DMS153 treated with DMSO at 0.1 percent for 48 hours (cell line): ENCODE measurements around the gene RIPK3.
A peak's percentile ranks its signal among the peaks of the same experiment; 100 is the strongest.
"Not testable (repeated sequence)": the region's sequence is repeated elsewhere in the genome, so short reads cannot be mapped to it uniquely, and the experiment has no call there.

Source experiments
- DNase-seq: peaks from one replicate; lab custom pipeline; 2025; ENCODE audit not compliant: unreplicated experiment; lab: John Stamatoyannopoulos, UW

Gene RIPK3

DNA sequence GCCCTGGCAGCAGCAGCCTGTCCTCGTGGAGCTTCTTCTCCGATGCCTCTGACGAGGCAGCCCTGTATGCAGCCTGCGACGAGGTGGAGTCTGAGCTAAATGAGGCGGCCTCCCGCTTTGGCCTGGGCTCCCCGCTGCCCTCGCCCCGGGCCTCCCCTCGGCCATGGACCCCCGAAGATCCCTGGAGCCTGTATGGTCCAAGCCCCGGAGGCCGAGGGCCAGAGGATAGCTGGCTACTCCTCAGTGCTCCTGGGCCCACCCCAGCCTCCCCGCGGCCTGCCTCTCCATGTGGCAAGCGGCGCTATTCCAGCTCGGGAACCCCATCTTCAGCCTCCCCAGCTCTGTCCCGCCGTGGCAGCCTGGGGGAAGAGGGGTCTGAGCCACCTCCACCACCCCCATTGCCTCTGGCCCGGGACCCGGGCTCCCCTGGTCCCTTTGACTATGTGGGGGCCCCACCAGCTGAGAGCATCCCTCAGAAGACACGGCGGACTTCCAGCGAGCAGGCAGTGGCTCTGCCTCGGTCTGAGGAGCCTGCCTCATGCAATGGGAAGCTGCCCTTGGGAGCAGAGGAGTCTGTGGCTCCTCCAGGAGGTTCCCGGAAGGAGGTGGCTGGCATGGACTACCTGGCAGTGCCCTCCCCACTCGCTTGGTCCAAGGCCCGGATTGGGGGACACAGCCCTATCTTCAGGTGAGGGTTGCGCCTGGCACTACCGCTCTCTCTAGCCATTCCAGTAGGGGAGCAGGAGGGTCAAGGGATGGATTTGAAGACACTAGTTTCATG is 30.3 kb upstream of the RIPK3 start:
- no peak for DNase-seq

DNA sequence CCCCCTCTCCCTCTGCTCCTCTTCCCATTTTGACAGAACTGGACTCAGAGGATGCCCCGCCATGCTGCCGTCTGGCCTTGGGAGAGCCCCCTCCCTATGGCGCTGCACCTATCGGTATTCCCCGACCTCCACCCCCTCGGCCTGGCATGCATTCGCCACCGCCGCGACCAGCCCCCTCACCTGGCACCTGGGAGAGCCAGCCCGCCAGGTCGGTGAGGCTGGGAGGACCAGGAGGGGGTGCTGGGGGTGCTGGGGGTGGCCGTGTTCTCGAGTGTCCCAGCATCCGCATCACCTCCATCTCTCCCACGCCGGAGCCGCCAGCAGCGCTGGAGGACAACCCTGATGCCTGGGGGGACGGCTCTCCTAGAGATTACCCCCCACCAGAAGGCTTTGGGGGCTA is 29.7 kb upstream of the RIPK3 start:
- DNase-seq = no peak

DNA sequence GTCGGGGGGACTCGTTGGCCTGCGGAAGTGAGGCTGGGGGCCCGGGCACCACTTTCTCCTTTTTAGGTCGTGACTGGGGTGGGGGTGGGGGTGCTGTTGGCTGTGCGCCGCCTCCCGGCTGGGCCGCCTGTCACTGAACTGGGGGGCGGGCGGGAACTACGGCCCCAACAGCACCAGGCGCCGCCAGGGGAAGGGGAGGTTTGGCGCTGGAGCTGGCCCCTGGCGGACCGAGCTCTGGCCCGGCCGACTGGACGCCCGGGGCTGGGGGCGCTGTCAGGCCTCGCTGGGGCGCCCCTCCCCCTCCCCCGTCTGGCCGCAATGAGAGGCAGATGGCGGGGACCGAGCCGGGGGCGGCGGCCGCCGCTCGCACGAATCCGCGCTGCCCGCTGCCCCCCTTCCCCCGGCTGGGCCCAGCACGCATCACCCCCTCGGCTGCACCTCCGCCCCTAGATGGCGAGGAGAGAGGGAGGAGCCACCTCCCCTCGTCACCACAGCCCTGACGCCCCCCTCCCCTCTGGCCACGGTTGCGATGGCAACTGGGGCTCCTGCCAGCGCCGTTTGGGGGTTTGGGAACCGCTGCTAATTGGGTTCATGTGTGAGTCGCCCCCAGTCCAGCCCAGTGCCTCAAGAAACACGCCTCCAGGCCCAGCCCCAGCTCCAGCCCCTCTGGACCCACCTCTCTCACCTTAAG is 28.9 kb upstream of the RIPK3 start:
- DNase-seq = no peak

DNA sequence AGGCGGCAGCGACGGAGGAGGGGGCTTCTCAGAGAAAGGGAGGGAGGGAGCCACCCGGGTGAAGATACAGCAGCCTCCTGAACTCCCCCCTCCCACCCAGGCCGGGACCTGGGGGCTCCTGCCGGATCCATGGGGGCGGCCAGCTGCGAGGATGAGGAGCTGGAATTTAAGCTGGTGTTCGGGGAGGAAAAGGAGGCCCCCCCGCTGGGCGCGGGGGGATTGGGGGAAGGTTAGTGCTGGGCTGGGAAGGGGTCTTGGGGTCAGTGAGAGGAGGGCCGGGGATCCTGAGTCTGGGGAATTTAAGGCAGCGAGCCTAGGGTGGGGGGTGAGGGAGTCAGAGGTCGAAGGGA is 28.4 kb upstream of the RIPK3 start:
- DNase-seq = no peak

DNA sequence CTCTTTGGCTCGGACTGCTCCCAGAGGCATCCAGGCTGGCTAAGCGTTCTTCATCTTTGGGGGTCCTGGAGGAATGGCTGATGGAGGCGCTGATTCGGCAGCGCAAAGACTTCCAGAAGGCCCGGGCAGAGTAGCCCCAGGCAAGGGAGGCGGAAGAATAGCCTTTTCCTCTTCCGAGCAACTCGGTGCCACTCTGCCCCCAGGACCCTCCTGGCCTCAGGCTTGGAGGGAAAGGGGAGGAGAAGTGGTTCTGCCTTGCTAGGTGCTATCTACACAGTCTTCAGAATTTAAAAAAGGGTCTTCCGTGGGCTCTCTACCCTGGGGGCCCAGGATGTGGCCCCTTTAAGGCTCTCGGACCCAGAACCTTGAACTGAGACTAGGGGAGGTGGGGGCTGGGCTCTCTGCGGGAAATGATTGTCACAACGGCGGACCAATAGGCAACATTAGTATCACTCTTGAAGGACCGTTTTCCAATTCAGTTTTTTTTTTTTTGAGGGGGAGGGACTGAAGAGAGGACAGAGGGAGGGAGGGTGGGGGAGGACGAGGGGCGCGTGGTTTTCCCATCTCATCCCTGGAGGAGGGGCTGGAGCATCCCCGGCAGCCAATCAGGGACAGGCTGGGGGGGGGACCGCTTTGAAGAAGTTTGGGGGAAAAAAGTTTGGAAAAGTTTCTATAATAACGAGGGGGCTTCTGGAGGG is 27.9 kb upstream of the RIPK3 start, which contains the start of gene NFATC4:
NFATC4 (plus strand) TSS at position 671 of the 698 bp plus-strand sequence. CDS start 157 bp downstream, outside the sequence.
- DNase-seq = peak; percentile 83

DNA sequence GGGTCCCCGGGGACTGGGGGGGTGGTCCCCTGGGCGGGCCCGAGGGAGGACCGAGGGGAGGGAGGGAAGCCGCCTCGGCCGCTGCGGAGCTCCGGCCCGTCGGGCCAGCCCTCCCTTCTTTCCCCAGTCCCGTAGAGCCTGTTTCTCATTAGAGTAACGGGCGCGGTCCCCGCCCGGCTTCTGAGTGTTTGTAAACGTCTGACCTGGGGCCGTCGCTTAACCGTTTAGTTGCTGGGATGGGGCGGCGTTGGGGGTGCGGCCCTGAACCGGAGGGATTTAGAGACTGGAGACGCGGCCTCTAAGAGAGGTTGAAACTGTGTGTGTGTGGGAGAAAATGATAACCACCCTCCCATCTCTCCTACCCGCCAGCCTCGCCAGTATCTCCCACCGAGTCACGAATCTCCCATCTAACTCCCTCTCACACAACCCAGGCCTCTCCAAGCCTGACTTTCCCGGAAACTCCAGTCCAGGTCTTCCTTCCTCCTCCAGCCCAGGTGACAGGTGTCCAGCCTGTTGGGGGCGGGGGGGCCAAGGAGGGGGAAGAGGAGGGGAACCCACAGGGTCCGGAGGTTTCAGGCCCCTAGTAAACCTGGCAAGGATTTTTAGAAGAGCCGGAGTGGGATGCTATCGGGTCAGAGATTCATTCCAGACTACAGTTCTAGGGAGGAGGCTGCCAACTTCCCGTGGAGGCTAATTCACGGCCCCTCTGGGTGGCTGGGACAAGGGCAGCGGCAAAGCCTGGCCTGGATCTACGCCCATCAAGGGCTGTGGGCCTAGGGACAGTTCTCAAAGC is 27.1 kb upstream of the RIPK3 start:
- peak; percentile 93 for DNase-seq

DNA sequence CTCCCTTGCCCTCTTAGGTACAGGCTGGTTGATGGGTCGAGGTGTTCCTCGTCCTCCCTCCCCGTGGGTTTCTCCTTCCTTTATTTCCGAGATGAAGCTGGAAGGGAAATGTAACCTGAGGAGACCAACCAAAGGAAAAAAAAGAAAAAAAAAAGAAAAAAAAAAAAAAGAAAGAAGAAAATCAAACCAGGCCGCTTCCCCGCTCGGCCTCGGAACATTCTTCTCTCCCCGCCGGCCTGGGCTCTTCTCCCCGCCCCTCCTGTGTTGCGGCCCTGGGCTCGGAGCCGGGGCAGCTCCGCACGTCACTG is 26.6 kb upstream of the RIPK3 start:
- DNase-seq = no peak

DNA sequence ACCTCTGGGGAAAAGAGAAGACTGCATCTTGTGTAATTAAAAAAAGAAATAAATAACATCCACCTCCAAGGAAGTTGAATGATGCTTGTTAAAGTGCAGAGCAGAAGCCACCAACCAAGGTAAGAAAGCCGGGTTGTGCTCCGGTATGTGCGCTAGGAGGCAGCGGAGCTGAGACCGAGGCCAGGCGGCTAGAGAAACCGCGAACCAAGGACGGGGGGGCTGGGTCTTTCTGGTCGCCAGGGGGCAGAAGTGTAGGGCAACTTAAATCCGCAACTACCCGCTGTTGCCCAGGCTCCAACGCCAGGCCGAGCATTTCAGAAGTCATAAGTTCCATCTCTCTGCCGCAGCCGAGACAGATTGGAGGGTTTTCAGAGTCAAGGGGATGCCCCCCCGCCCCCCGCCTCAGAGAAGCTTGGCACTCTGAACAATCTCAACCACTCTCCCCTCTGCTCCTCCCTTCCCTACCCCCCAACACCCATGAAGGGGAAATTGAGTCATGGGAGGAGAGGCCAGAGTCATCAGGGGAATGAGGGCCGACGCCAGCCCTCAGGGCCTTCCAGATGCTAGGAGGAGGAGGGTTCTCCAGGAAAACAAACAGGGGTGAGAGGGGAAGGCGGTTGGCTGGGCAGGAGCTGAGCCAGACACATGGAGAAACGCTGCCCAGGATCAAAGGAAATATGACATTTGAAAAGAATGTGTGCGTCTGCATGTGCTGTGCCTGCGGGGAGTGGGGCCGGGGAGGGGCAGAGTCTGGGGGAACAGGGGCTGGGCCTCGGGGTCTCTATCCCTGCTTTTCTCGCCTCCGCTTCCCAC is 26.0 kb upstream of the RIPK3 start:
- DNase-seq = peak; percentile 69

DNA sequence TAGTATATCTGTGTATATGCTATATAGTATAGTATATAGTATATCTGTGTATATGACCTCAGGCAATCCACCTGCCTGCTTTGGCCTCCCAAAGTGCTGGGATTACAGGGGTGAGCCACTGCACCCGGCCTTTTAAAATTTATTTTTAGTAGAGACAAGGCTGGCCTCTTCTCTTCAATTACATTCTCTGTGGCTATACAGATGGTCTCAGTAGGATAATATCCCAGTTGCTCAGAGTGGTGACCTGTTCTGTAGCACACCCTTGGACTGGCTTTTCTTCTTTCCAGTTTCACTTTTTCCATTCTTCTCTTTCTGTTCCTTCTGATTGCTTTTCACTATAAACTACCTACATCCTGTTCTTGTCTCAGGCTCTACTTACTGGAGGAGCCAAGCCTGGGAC is 25.1 kb upstream of the RIPK3 start:
- no peak for DNase-seq

DNA sequence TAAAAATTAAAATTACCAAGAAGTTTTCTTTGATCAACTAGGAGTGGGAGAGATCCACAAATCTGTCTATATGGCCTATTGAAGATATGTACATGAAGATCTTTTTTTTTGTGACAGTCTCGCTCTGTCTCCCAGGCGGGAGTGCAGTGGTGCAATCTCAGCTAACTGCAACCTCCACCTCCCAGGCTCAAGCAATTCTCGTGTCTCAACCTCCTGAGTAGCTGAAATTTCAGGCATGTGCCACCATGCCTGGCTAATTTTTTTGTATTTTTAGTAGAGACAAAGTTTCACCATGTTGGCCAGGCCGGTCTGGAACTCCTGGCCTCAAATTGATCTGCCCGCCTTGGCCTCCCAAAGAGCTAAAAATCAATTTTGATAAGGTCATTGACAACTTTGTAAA is 23.6 kb upstream of the RIPK3 start:
- DNase-seq = no peak

DNA sequence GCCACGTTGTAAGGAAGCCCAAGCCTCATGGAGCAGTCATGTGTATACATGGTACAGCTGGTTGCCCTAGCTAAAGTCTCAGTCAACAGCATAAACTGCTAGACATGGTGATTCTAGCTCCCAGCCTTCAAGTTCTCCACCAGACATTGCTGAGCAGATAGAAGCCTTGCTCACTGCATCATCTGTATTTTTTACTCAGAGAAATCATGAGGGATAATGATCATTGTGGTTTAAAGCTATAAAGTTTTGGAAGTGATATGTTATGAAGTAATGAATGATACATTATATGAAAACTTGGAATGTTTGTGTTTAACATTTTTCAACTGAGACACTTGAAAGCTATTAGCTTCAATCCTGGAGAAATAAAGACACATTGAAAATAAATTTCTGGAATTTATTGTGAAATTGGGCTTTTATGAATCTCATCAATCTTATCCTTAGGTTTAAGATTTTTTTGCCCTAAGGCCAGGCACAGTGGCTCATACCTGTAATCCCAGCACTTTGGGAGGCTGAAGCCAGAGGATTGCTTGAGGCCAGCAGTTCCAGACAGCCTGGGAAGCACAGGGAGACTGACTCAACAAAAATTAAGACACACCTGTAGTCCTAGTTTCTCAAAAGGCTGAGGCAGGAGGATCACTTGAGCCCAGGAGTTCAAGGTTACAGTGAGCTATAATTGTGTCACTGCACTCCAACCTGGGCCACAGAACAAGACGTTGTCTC is 22.6 kb upstream of the RIPK3 start:
- DNase-seq = no peak

DNA sequence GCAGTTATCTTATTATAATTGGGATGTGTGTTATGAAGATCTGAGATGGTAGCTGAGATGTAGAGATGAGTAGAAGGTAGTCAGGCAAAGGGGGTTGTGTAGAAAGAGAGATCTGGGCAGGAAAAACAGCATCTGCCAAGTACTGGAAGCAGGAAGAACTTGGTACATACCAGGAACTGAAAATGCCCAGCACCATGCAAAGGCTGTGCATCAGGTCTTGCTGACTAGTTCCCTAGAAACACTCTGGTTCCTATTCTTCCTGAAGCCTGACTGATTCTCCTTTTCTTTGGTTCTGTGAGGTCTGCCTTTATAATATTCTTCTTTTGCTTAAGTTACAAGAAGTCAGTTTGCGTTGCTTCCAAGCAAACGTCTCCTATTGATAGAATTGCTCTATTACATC is 21.5 kb upstream of the RIPK3 start:
- DNase-seq = no peak

DNA sequence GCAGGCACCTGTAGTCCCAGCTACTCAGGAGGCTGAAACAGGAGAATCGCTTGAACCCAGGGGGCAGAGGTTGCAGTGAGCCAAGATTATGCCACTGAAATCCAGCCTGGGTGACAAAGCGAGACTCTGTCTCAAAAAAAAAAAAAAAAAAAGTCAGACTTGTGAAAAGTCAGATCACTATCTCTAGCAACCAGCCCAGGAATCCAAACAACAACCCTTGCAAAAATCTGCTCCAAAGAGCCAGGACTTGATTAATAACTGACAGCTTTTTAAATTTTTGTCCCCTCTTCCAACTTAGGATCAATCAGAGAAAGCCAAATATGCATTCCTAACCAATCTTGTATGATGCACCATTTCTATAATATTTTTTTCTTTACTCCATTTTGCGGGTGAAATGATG is 20.5 kb upstream of the RIPK3 start:
- DNase-seq = no peak

DNA sequence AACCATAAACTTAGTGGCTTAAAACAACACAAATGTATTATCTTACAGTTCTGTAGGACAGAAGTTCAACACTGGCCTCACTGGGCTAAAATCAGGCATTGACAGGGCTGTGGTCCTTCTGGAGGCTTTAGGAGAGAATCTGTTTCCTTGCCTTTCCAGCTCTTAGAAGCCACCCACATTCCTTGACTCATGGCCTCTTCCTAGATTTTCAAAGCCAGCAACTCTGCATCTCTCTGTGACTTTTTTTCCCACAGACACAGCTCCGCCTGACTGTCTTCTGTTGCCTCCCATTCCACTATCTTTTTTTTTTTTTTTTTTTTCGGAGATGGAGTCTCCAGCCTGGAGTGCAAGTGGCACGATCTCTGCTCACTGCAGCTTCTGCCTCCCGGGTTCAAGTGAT is 16.4 kb upstream of the RIPK3 start:
- no peak for DNase-seq

DNA sequence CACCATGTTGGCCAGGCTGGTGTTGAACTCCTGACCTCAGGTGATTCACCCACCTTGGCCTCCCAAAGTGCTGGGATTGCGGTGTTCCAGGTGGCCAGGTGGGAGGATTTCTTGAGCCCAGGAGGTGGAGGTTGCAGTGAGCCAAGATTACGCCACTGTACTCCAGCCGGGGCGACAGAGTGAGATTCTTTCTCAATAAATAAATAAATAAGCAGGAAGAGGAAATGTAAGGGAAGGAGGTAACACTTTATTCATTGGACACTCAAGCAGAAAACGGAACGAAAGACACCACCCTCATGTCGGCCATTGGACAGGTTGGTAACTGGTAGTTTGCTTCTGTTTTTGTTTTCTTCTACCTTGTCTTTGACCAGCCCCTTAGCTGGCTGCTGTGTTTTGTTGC is 15.2 kb upstream of the RIPK3 start:
- no peak for DNase-seq

DNA sequence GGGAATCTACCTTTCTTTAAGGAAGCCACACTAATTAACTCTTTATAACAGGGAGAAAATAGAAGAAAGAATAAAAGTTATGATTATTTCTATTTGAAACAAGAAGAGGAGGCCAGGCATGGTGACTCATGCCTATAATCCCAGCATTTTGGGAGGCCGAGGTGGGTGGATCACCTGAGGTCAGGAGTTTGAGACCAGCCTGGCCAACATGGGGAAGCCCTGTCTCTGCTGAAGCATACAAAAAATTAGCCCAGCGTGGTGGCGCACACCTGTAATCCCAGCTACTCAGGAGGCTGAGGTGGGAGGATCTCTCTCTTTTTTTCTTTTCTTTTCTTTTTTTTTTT is 14.7 kb upstream of the RIPK3 start:
- DNase-seq = not testable (repeated sequence)

DNA sequence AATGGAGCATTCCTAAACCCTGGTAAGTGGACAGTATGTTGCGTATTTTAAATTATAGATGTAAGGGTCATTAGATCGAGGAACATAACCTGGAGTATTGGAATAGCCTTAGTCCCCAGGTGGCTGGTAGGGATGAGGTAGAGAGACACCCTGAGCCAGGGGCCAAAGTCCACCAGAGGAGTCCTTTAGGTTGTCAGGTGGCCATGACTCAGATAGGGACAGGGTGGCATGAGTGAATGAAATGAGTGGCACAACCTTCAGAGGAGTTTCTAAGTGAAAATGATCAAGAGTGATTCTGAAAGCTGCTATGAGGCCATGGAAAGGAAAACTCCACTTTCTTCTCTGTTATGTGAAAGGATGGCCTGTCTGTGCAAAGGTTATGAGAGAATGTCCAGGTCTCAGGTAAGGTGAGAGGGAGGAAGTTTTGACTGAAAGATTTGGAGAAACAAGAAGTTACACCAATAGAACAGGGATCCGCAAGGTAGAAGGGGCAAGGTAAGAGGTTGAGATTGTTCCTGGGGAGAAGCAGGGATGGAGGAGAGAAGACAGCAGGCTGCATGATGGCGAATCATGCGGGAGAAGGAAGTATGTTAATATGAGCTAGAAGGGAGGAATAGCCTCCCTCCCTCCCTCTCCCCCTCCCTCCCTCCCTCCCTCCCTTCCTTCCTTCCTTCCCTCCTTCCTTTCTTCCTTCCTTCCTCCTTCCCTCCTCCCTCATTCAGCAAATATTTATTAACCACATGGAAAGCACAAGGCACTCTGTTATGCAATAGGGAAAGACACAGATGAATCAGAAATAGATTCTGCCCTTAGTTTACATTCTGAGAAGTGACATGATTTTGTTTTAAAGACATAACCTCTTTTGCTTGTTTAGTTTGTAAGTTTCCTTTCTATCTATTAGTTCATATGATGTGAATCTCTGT is 14.0 kb upstream of the RIPK3 start:
- no peak for DNase-seq

DNA sequence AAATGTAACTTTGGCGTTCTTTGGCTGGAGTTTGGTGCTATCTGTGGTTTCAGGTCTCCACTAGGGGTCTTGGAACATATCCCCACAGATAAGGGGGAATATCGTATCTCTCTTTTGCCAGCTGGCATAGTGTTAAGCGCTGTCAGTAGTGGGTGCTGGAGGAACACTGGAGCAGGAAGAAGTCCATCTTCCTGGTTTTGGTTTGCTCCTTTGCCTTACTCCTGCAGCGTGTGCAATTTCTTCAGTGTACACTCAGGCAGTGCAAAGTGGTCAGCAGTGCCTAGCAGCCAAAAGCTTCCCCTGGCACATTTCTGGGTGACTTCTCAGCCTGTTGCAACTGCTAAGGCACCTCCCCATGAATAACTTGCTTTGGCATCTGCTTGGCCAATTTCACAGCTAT is 11.7 kb upstream of the RIPK3 start:
- DNase-seq = no peak

DNA sequence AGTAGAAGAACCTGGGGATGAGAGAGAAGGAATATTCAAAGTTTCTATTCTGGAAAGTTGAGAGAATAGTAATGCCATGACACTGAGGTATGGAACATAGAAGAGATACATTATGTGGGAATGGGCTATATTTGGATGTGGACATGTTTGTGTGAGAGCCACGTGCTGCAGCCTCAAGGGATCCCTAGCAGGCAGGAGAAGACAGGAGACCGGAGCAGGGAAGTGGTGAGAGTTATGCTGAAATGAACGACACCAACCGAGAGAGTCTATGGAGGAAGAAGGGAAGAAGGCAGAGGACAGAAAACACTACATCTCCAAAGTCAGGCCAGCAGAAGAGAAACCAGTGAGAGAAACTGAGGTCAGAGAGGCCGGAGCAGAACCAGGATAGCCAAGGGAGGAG is 10.0 kb upstream of the RIPK3 start:
- DNase-seq = no peak
